Naive thymus-derived CD4-positive, alpha-beta T cell (primary cell): ENCODE results near the gene OGA. TPM values are rescaled to one million over a fixed set of nuclear protein-coding genes. Genes with fewer than 3 reads are reported as not detected.

Experiments used
- ATAC-seq: fragments of 150-1000 bp; cut with Tn5 transposase; 2 replicates; pipeline ENCODE4 v1.10.0; 2021; ENCODE audit warnings: mild to moderate bottlenecking, moderate library complexity
- CTCF ChIA-PET: fragments of 350-600 bp; sonication (Branson Sonifier 250); formaldehyde crosslinking; loops from one replicate; lab custom pipeline; 2021; ENCODE audit warnings: antibody characterized with exemption; lab: Charles Lee
- POLR2A ChIA-PET: fragments of 350-600 bp; sonication (Branson Sonifier 250); formaldehyde crosslinking; loops from one replicate; lab custom pipeline; 2021; ENCODE audit warnings: antibody characterized with exemption, inconsistent platforms; lab: Charles Lee
- DNase-seq, 9 donors: peaks; one replicate each; pipeline versions ENCODE4 v3.0.0 to v3.0.0-alpha.2; 2020 to 2022; ENCODE audit warnings: mixed read lengths in 1 of 9
- H3K27ac ChIP-seq: one replicate; pipeline ENCODE4 v1.7.0; 2013; ENCODE audit warnings: mild to moderate bottlenecking, low read depth, low read length, moderate library complexity
- H3K27me3 ChIP-seq, 2 donors: one replicate each; pipeline ENCODE4 v1.7.0; 2013; ENCODE audit warnings: low read length in 2 of 2, mild to moderate bottlenecking in 2 of 2, moderate library complexity in 2 of 2; ENCODE audit not compliant: control insufficient read depth in 2 of 2, insufficient read depth in 2 of 2
- H3K36me3 ChIP-seq, 3 experiments: 1 replicate in 2 of 3; 2 replicates in 1 of 3; pipeline ENCODE4 v1.7.0; 2013; ENCODE audit warnings: low read length in 3 of 3, mild to moderate bottlenecking in 3 of 3, moderate library complexity in 1 of 3; ENCODE audit not compliant: insufficient read depth in 3 of 3, control insufficient read depth in 2 of 3
- H3K4me1 ChIP-seq, 2 donors: one replicate each; pipeline ENCODE4 v1.7.0; 2013; ENCODE audit warnings: low read length in 2 of 2, mild to moderate bottlenecking in 2 of 2, moderate library complexity in 1 of 2; ENCODE audit not compliant: control insufficient read depth in 2 of 2, insufficient read depth in 2 of 2
- H3K4me3 ChIP-seq: 2 replicates; pipeline ENCODE4 v1.7.0; 2013; ENCODE audit warnings: mild to moderate bottlenecking, low read length
- H3K9me3 ChIP-seq, 3 experiments: 1 replicate in 2 of 3; 2 replicates in 1 of 3; pipeline ENCODE4 v1.7.0; 2013; ENCODE audit warnings: low read length in 3 of 3; ENCODE audit not compliant: control insufficient read depth in 2 of 3
- H3K27ac Mint-ChIP-seq, 9 donors: one replicate each; pipeline ENCODE4 v1.8.0; 2020 to 2022; ENCODE audit warnings: mixed read lengths in 9 of 9, mild to moderate bottlenecking in 8 of 9, moderate library complexity in 5 of 9, inconsistent platforms in 2 of 9
- H3K27me3 Mint-ChIP-seq, 5 donors: one replicate each; pipeline ENCODE4 v1.8.0; 2021 to 2022; ENCODE audit warnings: mixed read lengths in 5 of 5, mild to moderate bottlenecking in 1 of 5
- H3K36me3 Mint-ChIP-seq, 5 donors: one replicate each; pipeline ENCODE4 v1.8.0; 2020 to 2022; ENCODE audit warnings: mixed read lengths in 5 of 5, mild to moderate bottlenecking in 3 of 5, inconsistent platforms in 1 of 5
- H3K4me1 Mint-ChIP-seq, 7 donors: one replicate each; pipeline ENCODE4 v1.8.0; 2020 to 2022; ENCODE audit warnings: mixed read lengths in 7 of 7, mild to moderate bottlenecking in 3 of 7, inconsistent platforms in 1 of 7
- H3K4me3 Mint-ChIP-seq, 10 donors: one replicate each; pipeline ENCODE4 v1.8.0; 2020 to 2022; ENCODE audit warnings: mild to moderate bottlenecking in 10 of 10, mixed read lengths in 10 of 10, moderate library complexity in 6 of 10, inconsistent platforms in 2 of 10
- H3K9me3 Mint-ChIP-seq, 11 donors: one replicate each; pipeline ENCODE4 v1.8.0; 2020 to 2022; ENCODE audit warnings: mixed read lengths in 11 of 11, mild to moderate bottlenecking in 4 of 11, inconsistent platforms in 1 of 11, moderate library complexity in 1 of 11
- intact Hi-C, 2 donors: fragments of 100-400 bp; cut with micrococcal nuclease; formaldehyde crosslinking; loops; one replicate each; pipeline ENCODE4 v1.15.1; 2023
- polyA plus RNA-seq, 2 donors: library from polyadenylated mRNA; unstranded; fragments of 300-500 nt; fragmentation: Illumina TruSeq; gene quantifications; one replicate each; pipeline ENCODE4 v1.2.3, GENCODE V29; 2021
- total RNA-seq, 6 experiments: library from RNA in 5 of 6; stranded (reverse) in 5 of 6; gene quantifications; 1 replicate in 5 of 6; 2 replicates in 1 of 6; pipeline ENCODE4 v1.2.3 and lab custom pipeline; 2021 to 2026

OGA gene
- total and polyA plus RNA-seq, 7 experiments from 2014 or later = 45.8 to 338 (median 307) TPM

GRCh38 chr10:101828766-101829551, 10.7 kb upstream of the OGA start:
- H3K4me3 ChIP-seq = no peak overlapping the region
- DNase-seq (no peak), ATAC-seq (no peak)
- no peaks in the 10 kb centered on the region for H3K36me3 ChIP-seq
- H3K27ac Mint-ChIP-seq = peak overlapping the region in 6 of 9 donors; percentile 15 to 99 (median 67)
- H3K4me1 Mint-ChIP-seq = peaks cover 28 to 45% (median 39%) of the 10 kb centered on the region in 7 donors
- H3K36me3 Mint-ChIP-seq = peaks cover 0 to 6% (median 0%) of the 10 kb centered on the region in 5 donors
- peak overlapping the region in 6 of 10 donors; percentile 5 to 87 (median 65) for H3K4me3 Mint-ChIP-seq
- ChIA-PET CTCF (interaction anchor here (0.7 to 1.5 kb wide), 3 partner anchors 9 to 62 kb away, joined by 3 to 4 read pairs (median 3); no protein-coding TSS in a partner anchor), POLR2A (interaction anchor here (0.9 to 8.8 kb wide), 3 partner anchors 10 to 277 kb away, joined by 3 to 71 read pairs (median 3); partner anchors contain the start of gene OGA)
- H3K9me3 ChIP-seq = no peaks in the 10 kb centered on the region
- H3K9me3 Mint-ChIP-seq = peaks cover 0 to 16% (median 0%) of the 10 kb centered on the region in 11 donors
- peaks cover 15 to 37% of the 10 kb centered on the region in 2 donors for H3K4me1 ChIP-seq
- H3K27me3 ChIP-seq = no peaks in the 10 kb centered on the region
- peak overlapping the region; percentile 52 for H3K27ac ChIP-seq
- H3K27me3 Mint-ChIP-seq = peaks cover 0 to 4% (median 0%) of the 10 kb centered on the region in 5 donors
- intact Hi-C loops = no loop called here

GRCh38 chr10:101827919-101828600, 9.8 kb upstream of the OGA start:
- Mint-ChIP-seq H3K4me1 (peaks cover 22 to 36% (median 30%) of the 10 kb centered on the region in 7 donors), H3K4me3 (peak overlapping the region in 6 of 10 donors; percentile 10 to 87 (median 44))
- peaks cover 15 to 30% of the 10 kb centered on the region in 2 donors for H3K4me1 ChIP-seq

GRCh38 chr10:101826852-101827434, 8.7 kb upstream of the OGA start:
- peaks cover 21 to 30% (median 24%) of the 10 kb centered on the region in 7 donors for H3K4me1 Mint-ChIP-seq
- intact Hi-C loops = no loop called here
- ATAC-seq = no peak

More at GRCh38 chr10:101827919-101828600, 9.8 kb upstream of the OGA start:
- Histone ChIP-seq H3K27ac (no peak overlapping the region), H3K4me3 (no peak overlapping the region), H3K36me3 (no peaks in the 10 kb centered on the region), H3K27me3 (no peaks in the 10 kb centered on the region), H3K9me3 (no peaks in the 10 kb centered on the region)
- ChIA-PET POLR2A (interaction anchor here (1.0 to 8.8 kb wide), 3 partner anchors 9 to 278 kb away, joined by 3 to 71 read pairs (median 4); partner anchors contain the start of gene OGA), CTCF (interaction anchor here (0.9 to 1.5 kb wide), 2 partner anchors 9 to 12 kb away, joined by 3 to 4 read pairs; no protein-coding TSS in a partner anchor)
- peaks cover 0 to 16% (median 0%) of the 10 kb centered on the region in 11 donors for H3K9me3 Mint-ChIP-seq
- no peak for ATAC-seq
- peaks cover 0 to 4% (median 0%) of the 10 kb centered on the region in 5 donors for H3K27me3 Mint-ChIP-seq
- peak overlapping the region in 5 of 9 donors; percentile 3 to 99 (median 47) for H3K27ac Mint-ChIP-seq
- no peak for DNase-seq
- H3K36me3 Mint-ChIP-seq = peaks cover 0 to 6% (median 0%) of the 10 kb centered on the region in 5 donors
- intact Hi-C loops = no loop called here

GRCh38 chr10:101824736-101825135, 6.5 kb upstream of the OGA start:
- Histone ChIP-seq H3K4me3 (no peak overlapping the region), H3K9me3 (no peaks in the 10 kb centered on the region), H3K36me3 (no peaks in the 10 kb centered on the region), H3K27ac (no peak overlapping the region), H3K4me1 (peaks cover under 1 to 1% of the 10 kb centered on the region in 2 donors), H3K27me3 (no peaks in the 10 kb centered on the region)
- intact Hi-C loops = no loop called here
- peaks cover 11 to 19% (median 13%) of the 10 kb centered on the region in 7 donors for H3K4me1 Mint-ChIP-seq
- no peaks in the 10 kb centered on the region for H3K27me3 Mint-ChIP-seq
- CTCF ChIA-PET = no interaction called here
- H3K9me3 Mint-ChIP-seq = no peaks in the 10 kb centered on the region
- DNase-seq = no peak
- no peak overlapping the region for H3K4me3 Mint-ChIP-seq
- no peak for ATAC-seq
- POLR2A ChIA-PET = no interaction called here
- peaks cover 0 to 7% (median 0%) of the 10 kb centered on the region in 5 donors for H3K36me3 Mint-ChIP-seq
- H3K27ac Mint-ChIP-seq = no peak overlapping the region

More at GRCh38 chr10:101826852-101827434, 8.7 kb upstream of the OGA start:
- peaks cover 11 to 19% of the 10 kb centered on the region in 2 donors for H3K4me1 ChIP-seq
- peaks cover 0 to 4% (median 0%) of the 10 kb centered on the region in 5 donors for H3K27me3 Mint-ChIP-seq
- peak overlapping the region in 3 of 10 donors; percentile 6 to 51 (median 39) for H3K4me3 Mint-ChIP-seq
- DNase-seq = no peak
- peak overlapping the region in 7 of 9 donors; percentile 3 to 90 (median 59) for H3K27ac Mint-ChIP-seq
- CTCF ChIA-PET = interaction anchor here (1.5 kb wide), 1 partner anchor 8 kb away, joined by 4 read pairs; no protein-coding TSS in a partner anchor
- POLR2A ChIA-PET = interaction anchor here (0.8 to 8.8 kb wide), 3 partner anchors 8 to 40 kb away, joined by 3 to 71 read pairs (median 4); partner anchors contain the start of gene OGA
- H3K27me3 ChIP-seq = no peaks in the 10 kb centered on the region
- H3K27ac ChIP-seq = peak overlapping the region; percentile 19
- no peak overlapping the region for H3K4me3 ChIP-seq
- H3K36me3 Mint-ChIP-seq = peaks cover 0 to 6% (median 2%) of the 10 kb centered on the region in 5 donors
- H3K36me3 ChIP-seq = no peaks in the 10 kb centered on the region
- no peaks in the 10 kb centered on the region for H3K9me3 ChIP-seq
- peaks cover 0 to 10% (median 0%) of the 10 kb centered on the region in 11 donors for H3K9me3 Mint-ChIP-seq

GRCh38 chr10:101818872-101819633, 809 bp upstream of the OGA start:
- Mint-ChIP-seq H3K9me3 (peaks cover 0 to 5% (median 0%) of the 10 kb centered on the region in 11 donors), H3K27ac (peak overlapping the region; percentile 95 to 99 (median 98)), H3K4me1 (peaks cover 26 to 49% (median 42%) of the 10 kb centered on the region in 7 donors), H3K4me3 (peak overlapping the region; percentile 95 to 100 (median 97)), H3K27me3 (peaks cover 0 to 4% (median 0%) of the 10 kb centered on the region in 5 donors), H3K36me3 (peaks cover 4 to 17% (median 11%) of the 10 kb centered on the region in 5 donors)
- ATAC-seq (peak; percentile 37), DNase-seq (peak in 2 of 9 donors; percentile 20 to 64)
- Histone ChIP-seq H3K9me3 (no peaks in the 10 kb centered on the region), H3K4me3 (peak overlapping the region; percentile 55), H3K27ac (peak overlapping the region; percentile 82), H3K4me1 (peaks cover 16 to 18% of the 10 kb centered on the region in 2 donors), H3K27me3 (no peaks in the 10 kb centered on the region), H3K36me3 (peaks cover 0 to 8% (median 0%) of the 10 kb centered on the region in 3 experiments)
- intact Hi-C loops = loop anchor here (1.0 to 10.0 kb wide), 23 partner anchors 11 to 923 kb away; partner anchors contain the start of genes ACTR1A (in 2 of the 2), ARMH3 (in 2 of the 2), NOLC1 (in 2 of the 2) and PPRC1 (in 2 of the 2)
- POLR2A ChIA-PET = interaction anchor here (0.6 to 4.9 kb wide), 25 partner anchors 11 to 1364 kb away, joined by 3 to 71 read pairs (median 4); partner anchors contain the start of genes ACTR1A, DPCD, FBXW4 and HPS6
- CTCF ChIA-PET = interaction anchor here (0.5 to 2.1 kb wide), 8 partner anchors 8 to 629 kb away, joined by 3 to 21 read pairs (median 6); no protein-coding TSS in a partner anchor
